Ovary (tissue), 3 donors: ENCODE results near the gene TTC13.

Experiments
- POLR2A ChIP-seq: fragments of 450-650 bp; IDR thresholded peaks from one replicate; pipeline ENCODE4 v1.6.1; 2017; ENCODE audit warnings: antibody characterized with exemption, mild to moderate bottlenecking, moderate library complexity
- TF ChIP-seq, protein P1 (sequence below), 3 donors: fragments of 450-650 bp in 2 of 3; fragments of 200-600 bp in 1 of 3; IDR thresholded peaks; one replicate each; pipeline versions ENCODE4 v1.5.1 to v1.8.0; 2016 to 2022; ENCODE audit warnings: antibody characterized with exemption in 3 of 3, mild to moderate bottlenecking in 1 of 3
- donor health status: DM: no; HTN: no; CAD: no.

- TF ChIP-seq, protein P1, sequence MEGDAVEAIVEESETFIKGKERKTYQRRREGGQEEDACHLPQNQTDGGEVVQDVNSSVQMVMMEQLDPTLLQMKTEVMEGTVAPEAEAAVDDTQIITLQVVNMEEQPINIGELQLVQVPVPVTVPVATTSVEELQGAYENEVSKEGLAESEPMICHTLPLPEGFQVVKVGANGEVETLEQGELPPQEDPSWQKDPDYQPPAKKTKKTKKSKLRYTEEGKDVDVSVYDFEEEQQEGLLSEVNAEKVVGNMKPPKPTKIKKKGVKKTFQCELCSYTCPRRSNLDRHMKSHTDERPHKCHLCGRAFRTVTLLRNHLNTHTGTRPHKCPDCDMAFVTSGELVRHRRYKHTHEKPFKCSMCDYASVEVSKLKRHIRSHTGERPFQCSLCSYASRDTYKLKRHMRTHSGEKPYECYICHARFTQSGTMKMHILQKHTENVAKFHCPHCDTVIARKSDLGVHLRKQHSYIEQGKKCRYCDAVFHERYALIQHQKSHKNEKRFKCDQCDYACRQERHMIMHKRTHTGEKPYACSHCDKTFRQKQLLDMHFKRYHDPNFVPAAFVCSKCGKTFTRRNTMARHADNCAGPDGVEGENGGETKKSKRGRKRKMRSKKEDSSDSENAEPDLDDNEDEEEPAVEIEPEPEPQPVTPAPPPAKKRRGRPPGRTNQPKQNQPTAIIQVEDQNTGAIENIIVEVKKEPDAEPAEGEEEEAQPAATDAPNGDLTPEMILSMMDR (IDR thresholded peaks at IDR 0.05): no peak
- no peak for TF ChIP-seq POLR2A
These were observed 56.0 kb downstream of the TTC13 start for GRCh38 chr1:230922620-230923019.
